ENCODE measurements around the gene CDHR3.
A peak's percentile ranks its signal among the peaks of the same experiment; 100 is the strongest.

GRCh38 chr7:106041140-106041717 is 78.2 kb downstream of the CDHR3 start:
- TF ChIP-seq CTCF (IDR thresholded peaks at IDR 0.05; ENCODE audit: insufficient read depth, low read depth, low read length) (peak; percentile 70), EZH2 (IDR thresholded peaks at IDR 0.05; ENCODE audit: insufficient read depth, low read length) (no peak)
